HG03025 (cell line): ENCODE results near the gene TJP3.
A peak's percentile ranks its signal among the peaks of the same experiment; 100 is the strongest.
"Not testable (repeated sequence)": the region's sequence is repeated elsewhere in the genome, so short reads cannot be mapped to it uniquely, and the experiment has no call there.

Source experiments
- ATAC-seq: cut with Tn5 transposase; IDR thresholded peaks from one replicate; pipeline ENCODE4 v1.9.1; 2021; ENCODE audit warnings: mild to moderate bottlenecking, moderate library complexity; ENCODE audit not compliant: unreplicated experiment, low FRiP score

TJP3 gene

GRCh38 chr19:3738477-3739220, 30.5 kb downstream of the TJP3 start:
- ATAC-seq = no peak

DNA sequence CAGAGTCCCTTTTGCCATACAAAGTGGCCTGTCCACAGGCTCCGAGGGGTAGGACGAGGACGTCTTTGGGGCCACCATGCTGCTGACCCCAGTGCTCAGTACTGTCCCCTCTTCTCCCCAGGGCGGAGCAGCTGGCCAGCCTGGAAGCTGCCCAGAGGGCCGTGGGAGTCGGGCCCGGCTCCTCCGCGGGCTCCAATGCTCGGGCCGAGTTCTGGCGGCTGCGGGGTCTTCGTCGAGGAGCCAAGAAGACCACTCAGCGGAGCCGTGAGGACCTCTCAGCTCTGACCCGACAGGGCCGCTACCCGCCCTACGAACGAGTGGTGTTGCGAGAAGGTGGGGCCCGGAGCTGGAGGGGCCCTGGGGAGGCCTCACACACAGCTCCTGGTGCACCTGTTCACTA, 32.2 kb downstream of the TJP3 start:
- no peak for ATAC-seq

- no peak for ATAC-seq
These were observed 35.3 kb downstream of the TJP3 start for GRCh38 chr19:3743486-3743885.

- ATAC-seq = no peak
These were observed 37.3 kb downstream of the TJP3 start for GRCh38 chr19:3745363-3746045.

- ATAC-seq = no peak
These were observed 38.3 kb downstream of the TJP3 start for GRCh38 chr19:3746371-3747056.

DNA sequence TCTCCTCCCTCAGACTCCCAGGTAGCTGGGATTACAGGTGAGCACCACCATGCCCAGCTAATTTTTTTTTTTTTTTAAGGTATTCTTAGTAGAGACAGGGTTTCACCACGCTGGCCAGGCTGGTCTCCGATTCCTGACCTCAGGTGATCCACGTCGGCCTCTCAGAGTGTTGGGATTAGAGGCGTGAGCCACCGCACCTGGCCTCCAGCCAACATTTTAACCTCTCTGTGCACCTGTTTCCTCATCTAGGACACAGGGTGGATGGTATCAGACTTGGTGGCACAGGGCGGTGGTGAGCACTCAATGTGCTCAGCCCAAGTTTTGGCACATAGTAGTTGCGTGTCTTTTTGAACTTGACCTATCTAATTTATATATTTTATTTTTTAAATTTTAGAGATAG, 40.8 kb downstream of the TJP3 start:
- no peak for ATAC-seq

DNA sequence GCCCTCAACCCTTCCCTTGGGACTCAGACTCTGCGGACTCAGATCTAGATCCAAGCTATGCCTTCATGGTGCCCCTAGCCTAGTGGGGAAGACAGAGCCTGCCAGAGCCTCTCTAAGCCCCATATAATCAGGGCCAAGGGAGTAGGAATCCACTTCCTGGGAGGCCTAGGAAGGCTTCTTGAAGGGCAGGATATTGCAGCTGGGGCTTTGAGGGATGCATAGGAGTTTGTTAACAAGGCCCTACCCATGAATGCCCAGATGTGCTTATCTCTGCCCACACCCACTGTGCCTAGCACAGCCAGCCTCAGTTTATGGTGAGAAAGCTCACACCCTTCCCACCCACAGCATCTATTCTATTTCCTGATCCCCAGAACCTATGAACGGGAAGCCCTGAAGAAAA, 42.0 kb downstream of the TJP3 start:
- no peak for ATAC-seq

DNA sequence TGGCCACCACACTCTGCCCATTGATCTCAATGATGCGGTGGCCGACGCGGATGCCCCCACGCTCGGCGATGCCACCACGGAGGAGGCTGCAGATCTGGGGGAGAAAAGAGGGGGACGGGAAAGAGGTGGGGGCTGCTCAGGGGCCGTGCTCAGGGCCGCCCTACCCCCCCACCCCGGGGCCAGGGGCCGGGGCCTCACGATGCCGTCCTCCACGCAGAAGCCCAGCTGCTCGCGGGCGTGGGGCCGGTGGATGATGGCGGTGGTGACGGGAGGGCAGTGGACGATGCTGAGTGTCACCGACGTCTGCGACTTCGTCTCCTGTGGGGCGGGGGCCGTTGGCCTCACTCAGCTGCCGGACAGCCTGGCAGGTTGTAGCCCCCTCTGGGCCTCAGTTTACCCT, 43.1 kb downstream of the TJP3 start:
- no peak for ATAC-seq

DNA sequence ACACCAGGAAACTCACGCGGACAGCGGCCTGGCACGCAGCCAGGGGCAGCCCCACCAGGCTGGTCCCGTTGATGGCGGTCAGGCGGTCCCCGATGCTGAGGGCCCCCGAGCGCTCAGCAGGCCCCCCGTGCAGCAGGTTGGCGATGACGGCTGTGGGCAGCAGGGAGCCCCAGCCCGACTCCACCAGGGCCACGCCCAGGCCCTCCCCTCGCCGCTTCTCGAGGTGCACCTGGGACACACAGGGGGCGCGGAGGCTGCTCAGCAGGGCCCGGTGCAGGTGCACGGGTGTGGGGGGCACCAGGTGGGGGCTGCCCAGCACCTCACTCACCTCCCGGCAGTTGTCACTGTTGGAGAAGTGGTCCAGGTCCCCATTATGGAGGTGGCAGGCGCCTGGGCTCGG, 44.3 kb downstream of the TJP3 start:
- ATAC-seq = no peak

GRCh38 chr19:3753631-3754410, 45.6 kb downstream of the TJP3 start:
- no peak for ATAC-seq

- not testable (repeated sequence) for ATAC-seq
These were observed 49.5 kb downstream of the TJP3 start for GRCh38 chr19:3757705-3758104.

DNA sequence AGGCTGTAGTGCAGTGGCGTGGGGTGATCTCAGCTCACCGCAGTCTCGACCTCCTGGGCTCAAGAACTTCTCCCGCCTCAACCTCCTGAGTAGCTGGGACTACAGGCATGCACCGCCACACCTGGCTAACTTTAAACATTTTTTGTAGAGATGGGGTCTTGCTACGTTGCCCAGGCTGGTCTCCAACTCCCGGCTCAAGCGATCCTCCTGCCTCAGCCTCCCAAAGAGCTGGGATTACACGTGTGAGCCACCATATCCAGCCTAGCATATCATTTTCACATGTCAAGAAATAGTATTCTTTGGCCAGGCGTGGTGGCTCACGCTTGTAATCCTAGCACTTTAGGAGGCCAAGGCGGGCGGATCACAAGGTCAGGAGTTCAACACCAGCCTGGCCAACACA, 50.1 kb downstream of the TJP3 start:
- not testable (repeated sequence) for ATAC-seq

GRCh38 chr19:3759482-3760254, 51.5 kb downstream of the TJP3 start:
- ATAC-seq = no peak

DNA sequence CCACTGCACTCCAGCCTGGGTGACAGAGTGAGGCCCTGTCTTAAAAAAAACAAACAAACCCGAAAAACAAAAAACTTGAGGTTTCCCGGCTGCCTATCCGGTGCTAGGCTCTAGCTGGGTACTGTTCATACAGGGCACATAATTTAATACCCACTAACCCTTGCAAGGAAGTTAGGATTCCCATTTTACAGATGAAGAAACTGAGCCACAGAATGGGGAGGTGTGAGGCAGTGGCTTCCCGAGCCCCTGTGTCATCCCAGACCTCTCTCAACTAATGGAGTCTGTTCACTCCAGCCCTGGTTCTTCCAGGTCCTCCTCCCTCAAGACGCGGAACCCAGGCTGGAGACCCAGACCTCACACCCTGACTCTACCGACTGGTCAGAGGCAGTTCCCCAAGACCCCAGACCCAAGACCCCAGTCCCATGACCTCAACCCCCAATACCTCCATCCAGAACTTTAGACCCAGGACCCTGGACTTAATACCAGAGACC, 52.7 kb downstream of the TJP3 start:
- ATAC-seq = no peak

GRCh38 chr19:3761382-3762129, 53.4 kb downstream of the TJP3 start, which contains the start of gene APBA3:
Gene APBA3, minus strand, starts transcription at chr19:3761692. Its CDS starts 1,428 bp downstream, at chr19:3760264.
- ATAC-seq = peak; percentile 38

GRCh38 chr19:3762130-3762473, 53.9 kb downstream of the TJP3 start:
- no peak for ATAC-seq

- ATAC-seq = peak; percentile 80
These were observed 54.6 kb downstream of the TJP3 start, which contains the start of gene MRPL54 for GRCh38 chr19:3762501-3763459. Gene MRPL54, plus strand, starts transcription at chr19:3762682. Its CDS starts 19 bp downstream, at chr19:3762701.

- no peak for ATAC-seq
These were observed 56.9 kb downstream of the TJP3 start for GRCh38 chr19:3765121-3765520.
